C4-2B (cell line): ENCODE results near the gene C4orf50.

ENCODE experiments used
- CTCF ChIP-seq: fragments of 450-650 bp; conservative IDR thresholded peaks from 2 replicates; pipeline ENCODE4 v1.5.1; 2017; ENCODE audit warnings: mild to moderate bottlenecking
- ZFX ChIP-seq: fragments of 450-650 bp; IDR thresholded peaks from 2 replicates; pipeline ENCODE4 v1.6.1; 2017

- TF ChIP-seq CTCF: no peak
- TF ChIP-seq ZFX: no peak
Observed at GRCh38 chr4:6047130-6047673, 29.0 kb upstream of the C4orf50 start.
